ENCODE data around the gene ARFGEF3.

The ARFGEF3 gene

DNA sequence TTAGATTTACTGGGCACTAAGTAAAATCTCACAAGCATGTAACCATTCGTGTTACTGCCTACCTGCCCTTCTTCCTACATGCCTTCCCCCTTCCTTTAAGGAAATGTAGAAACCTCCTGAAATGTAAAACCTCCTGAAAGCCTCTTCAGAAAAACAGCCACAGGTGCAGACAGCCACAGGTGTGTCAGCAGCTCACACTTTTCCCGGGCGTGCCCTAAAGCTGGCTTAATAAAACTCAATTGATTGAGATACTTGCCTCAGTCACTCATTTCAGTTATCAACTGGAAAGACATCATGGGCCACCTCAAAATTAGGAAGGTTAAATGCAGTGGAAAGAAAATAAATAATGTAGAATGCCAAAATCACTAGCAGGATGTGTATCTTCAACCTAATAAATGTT, 79.6 kb downstream of the ARFGEF3 start:
- DNase-seq (ENCODE audit: low spot score) (no peak), FAIRE-seq (no peak)

DNA sequence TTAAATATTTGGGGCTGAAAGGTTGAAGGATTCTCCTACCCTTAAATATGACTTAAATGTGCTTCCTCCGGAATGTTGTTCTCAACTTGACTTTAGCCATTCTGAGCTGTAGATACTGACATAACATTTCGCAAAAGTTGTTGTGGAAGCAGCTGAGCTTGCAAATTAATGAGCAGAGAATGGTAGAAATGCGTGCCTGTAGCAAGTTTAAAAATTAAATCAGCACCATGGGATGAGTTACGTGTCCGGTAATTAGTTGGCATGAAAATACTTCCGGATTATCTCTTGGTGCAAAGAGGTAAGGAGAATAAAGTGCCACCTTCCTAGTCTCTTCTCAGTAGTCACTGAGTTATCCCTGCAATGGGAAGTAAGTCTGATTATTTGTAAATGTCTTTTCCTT, 80.2 kb downstream of the ARFGEF3 start:
- FAIRE-seq = no peak

DNA sequence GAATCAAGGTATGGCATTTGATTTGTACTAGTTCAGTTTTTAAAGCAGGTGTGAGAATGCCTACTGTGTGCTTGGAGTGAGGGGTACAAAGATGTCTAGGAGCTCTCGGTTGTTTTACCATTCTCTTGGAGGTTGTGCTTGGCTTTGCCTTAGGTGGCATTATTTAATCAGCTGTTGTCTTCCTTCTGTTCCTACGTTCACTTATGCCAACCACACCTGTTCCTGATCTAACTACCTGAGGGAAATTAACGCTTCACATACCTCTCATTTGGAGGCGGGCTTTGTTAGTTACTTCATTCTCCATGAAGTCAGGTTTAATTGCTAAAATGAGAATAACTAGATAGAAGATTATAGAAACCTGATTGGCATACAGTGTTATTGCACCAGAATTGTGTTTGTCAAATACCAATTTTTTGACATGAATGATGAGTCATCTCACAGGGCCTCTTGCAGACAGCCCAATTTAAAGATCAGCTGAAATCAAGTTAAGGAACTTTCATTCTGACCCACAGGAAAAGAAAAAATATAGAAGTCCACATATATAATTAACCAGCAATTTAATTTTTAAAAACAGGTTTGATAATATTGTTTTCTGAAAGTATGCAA, 81.4 kb downstream of the ARFGEF3 start:
- FAIRE-seq = no peak
- no peak for DNase-seq (ENCODE audit: low spot score)

More for the DNA sequence above, 80.2 kb downstream of the ARFGEF3 start:
- DNase-seq (ENCODE audit: low spot score) = no peak

DNA sequence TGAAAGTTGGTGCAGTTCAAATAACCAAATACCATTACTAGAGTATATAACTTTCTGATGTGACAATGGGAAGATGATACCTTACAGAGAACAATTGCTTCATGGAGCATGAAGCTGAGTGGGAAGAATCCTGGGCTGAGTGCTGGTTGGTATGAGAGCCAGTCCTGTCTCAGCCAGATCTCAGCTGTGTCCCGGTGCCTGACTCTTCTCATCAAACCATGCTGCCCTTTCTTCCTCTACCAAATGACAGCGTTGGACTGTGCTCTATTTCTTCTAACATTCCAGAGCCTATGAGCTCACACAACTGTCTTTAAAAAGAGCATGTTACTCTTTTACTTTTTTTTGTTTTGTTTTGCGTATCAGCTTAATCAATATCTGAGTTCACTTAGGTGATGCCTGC, 84.0 kb downstream of the ARFGEF3 start:
- FAIRE-seq (no peak), DNase-seq (ENCODE audit: low spot score) (no peak)

DNA sequence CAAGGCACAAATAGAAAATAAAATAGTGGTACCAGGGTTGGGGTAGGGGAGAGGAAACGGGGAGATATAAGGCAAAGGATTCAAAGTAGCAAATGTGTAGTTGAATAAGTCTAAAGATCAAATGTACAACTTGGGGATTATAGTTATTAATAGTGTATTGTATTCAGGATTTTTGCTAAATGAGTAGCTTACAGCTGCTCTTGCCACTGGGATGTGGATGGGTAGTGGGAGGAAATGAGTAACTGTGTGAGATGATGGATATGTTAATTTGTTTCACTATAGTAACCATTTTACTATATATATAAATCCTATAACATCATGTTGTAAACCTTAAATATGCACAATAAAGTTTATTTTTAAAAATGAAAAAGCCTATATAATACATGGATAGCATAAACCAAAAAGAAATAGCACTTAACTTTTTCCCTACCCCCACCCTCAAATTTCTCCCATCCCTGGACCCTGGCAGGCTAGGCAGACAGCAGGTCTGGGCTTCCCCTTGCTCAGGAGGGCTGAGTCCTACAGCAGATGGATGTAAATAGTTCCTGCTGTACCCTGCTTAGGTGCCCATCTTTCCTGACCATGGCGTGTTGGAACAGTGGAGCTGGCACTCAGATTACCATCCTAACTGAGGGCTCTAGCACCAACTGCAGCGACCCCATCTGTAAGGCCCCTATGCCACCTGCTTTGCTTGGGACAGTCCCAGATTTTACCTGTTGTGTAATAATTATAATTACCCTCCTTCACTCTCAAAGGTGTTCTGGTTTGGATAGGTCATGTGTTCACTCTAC, 85.1 kb downstream of the ARFGEF3 start:
- no peak for FAIRE-seq

DNA sequence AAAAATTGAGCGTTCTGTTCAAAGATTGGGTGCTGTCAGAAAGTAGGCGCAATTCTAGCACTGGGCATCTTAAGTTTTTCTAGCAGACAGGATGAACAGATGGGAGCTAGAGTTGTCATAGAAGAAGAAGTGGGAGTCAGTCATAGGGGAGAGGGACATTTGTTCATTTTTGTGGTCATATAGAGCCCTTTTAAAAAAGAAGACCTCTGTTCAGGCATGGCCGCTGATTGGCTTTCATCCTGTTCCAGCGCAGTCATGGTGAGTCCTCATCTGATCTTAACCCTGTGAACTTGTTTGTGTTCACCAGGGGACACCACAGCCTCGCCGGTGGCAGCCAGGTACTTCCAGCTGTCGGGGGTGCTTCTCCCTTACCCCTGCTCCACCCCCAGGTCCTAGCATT, 86.3 kb downstream of the ARFGEF3 start:
- DNase-seq (ENCODE audit: low spot score) (no peak), FAIRE-seq (no peak)

More for the DNA sequence above, 85.1 kb downstream of the ARFGEF3 start:
- DNase-seq (ENCODE audit: low spot score) = no peak

DNA sequence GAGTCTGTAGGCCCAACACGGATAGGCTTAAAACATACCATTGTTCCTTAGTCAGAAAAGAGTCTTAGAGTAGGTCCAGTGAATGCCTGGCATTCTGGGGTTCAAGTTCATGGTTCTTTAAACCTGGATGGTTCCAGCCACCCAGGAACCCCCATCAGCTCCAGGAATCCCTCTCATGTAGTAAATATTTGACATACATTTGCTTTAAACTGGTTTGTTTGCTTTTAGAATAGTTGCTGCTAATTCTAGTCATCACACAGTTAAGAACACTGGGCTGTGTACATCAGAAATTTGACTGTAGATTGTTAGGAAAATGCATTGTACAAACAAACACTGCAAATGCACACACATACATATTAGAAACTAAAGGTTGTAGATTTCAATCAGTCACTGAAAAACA, 87.1 kb downstream of the ARFGEF3 start:
- FAIRE-seq (no peak), DNase-seq (ENCODE audit: low spot score) (no peak)

DNA sequence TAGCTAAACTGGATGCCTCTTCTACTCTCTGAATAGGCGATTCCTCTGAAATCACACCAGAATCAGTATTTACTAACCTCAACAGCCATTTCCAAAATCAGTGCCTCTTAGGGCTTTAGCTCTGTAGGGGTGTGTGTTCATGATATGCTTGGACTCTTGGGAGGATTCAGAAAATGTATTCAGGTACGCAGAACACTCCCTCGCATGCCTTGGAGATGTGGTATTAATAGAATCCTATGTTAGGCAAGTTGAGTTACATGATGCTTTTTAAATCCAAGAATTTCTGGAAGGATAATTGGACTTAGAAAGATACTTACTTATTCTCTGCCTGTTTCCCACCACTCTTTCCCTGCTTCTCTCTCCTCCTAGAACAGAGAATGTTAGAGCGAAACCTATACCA, 88.3 kb downstream of the ARFGEF3 start:
- no peak for DNase-seq (ENCODE audit: low spot score)
- no peak for FAIRE-seq

DNA sequence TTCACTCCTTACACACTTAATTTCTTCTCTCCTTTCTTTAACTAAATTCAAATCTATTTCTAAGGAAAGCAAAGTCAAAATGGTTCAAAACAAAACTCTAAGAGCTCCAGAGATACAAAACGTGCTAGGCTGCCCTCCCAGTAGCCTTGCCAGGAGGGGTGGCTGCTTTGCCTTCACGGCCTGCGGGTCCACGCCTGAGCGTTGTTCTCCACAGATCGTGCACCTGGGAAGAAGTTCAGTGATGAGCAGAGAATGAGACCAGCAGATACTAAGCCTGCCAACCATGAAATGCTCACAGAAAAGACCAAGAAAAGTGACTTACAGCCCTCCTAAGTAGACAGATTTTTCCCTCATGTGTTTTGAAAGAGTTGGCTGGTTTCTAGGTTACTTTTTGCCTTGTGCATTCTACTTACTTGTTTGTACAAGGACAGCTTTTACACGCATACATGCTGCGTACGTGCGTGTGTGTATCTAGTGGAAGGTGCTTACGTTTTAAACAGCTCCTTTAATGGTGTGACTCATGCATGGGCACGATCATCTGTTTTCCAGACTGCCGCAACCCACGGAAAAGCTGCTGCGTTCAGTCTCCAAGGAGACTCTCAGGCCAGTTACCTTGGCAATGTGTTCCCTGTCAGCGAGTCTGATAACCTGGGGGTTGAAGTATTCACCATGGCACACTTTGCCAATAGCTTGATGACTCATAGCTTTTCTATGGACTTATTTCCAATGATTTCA, 88.9 kb downstream of the ARFGEF3 start:
- peak; percentile 75 for DNase-seq (ENCODE audit: low spot score)

DNA sequence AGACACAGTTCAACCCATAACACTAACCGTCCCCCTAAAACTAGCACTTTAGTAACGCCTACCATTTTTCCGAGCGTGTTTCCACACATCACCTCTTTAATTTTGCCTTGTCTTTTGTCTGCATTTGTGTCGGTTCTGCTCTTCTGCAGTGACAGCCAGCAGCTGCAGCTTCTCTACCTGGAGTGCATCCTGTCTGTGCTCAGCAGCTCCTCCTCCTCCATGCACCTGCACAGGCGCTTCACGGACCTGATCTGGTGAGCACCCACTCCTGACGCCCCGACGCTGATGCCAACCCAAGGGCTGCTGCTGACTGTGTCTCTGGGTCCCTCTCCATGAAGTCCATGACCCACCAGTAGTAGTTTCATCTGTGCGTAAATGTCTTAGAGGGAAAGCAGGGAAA, 92.0 kb downstream of the ARFGEF3 start:
- FAIRE-seq (no peak), DNase-seq (ENCODE audit: low spot score) (no peak)

More for the DNA sequence above, 88.9 kb downstream of the ARFGEF3 start:
- no peak for FAIRE-seq

DNA sequence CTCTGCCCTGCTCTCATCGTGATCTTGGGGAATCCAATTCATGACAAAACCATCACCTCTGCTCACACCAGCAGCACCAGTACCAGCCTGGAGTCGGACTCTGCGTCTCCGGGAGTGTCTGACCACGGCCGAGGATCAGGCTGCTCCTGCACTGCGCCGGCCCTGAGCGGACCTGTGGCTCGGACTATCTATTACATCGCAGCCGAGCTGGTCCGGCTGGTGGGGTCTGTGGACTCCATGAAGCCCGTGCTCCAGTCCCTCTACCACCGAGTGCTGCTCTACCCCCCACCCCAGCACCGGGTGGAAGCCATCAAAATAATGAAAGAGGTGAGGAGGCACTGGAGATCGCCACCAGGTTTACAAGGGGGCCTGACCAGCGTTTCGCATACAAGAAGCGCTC, 93.7 kb downstream of the ARFGEF3 start:
- FAIRE-seq = no peak
- DNase-seq (ENCODE audit: low spot score) = no peak

DNA sequence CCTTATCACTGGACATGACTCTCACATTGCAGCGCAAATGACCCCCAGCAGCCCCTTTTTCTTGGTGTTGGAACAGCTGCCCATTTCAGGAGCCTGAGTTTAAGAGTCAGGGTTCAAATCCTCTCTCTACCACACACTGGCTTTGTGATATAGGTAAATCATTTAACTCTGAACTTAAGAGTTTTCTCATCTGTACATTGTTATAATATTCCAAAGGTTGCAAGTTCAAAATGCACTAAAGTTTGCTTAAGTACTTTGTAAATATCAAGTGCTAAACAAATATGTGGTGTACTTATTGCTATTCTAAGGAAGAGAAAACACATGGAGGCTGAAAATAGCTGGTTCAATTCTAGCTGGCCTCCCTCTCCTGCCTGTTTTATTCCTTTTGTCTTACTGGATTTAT, 95.9 kb downstream of the ARFGEF3 start:
- FAIRE-seq = no peak
- no peak for DNase-seq (ENCODE audit: low spot score)

DNA sequence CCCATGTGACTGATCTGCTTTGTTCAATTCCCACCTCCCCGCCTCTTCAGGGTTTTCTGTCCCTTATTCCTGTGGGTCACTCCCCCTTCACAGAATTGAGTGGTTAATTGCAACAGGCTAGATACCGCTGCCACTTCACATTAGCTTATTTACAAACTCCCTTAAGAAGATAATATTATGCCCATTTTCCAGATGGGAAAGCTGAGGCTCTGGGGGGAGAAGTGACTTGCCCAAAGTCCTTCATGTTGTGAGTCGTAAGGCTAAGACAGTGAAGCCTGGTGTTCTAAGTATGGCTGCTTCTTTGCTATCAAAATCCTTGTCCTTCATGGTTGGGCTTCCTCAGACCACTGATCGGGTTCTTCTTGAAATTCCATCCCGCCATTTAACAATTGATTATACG, 96.5 kb downstream of the ARFGEF3 start:
- no peak for DNase-seq (ENCODE audit: low spot score)
- no peak for FAIRE-seq

DNA sequence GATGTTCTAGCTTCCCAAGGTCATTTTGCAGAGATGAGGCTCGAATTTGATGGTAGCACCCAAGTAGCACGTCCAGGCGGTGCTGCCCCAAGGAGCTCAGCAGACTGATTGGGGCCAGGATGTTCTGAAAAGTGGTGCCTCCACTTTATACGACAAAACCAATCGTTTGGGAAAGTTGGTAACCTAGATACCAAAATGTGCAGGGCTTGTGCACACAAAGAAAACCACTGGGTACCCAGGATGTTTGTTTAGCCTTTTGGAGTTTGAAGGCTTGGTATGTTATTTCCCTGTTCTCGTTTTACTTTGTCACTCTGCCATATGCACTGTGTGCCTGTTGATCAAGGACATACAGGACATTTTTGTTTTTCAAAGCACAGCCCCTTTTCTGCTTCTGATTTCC, 97.3 kb downstream of the ARFGEF3 start:
- no peak for FAIRE-seq

DNA sequence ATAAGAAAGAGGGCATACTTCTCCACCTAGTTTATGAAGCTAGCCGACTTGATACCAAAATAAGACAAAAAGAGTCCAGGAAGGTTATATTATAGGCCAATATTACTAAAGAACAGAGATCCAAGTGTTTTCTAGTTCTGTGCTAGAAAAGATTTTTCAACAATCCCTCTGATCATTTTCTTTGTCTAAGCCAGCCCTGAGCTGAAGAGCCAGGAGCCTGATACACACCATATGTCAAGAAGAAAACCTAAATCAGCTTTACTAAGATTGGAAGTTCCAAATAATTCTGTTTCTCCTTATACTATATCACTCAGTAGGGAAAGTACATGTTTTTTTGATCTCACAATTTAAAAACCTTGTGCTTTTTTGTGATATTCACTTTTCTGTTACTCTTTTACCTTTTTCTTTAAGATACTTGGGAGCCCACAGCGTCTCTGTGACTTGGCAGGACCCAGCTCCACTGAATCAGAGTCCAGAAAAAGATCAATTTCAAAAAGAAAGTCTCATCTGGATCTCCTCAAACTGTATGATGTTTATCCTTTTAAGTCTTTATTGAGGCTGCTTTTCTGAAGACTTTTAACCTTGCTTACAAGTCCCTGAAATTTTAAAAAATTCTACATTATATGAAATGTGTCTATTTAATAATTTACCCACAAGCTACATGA, 99.5 kb downstream of the ARFGEF3 start:
- FAIRE-seq (no peak), DNase-seq (ENCODE audit: low spot score) (no peak)

More for the DNA sequence above, 97.3 kb downstream of the ARFGEF3 start:
- no peak for DNase-seq (ENCODE audit: low spot score)

DNA sequence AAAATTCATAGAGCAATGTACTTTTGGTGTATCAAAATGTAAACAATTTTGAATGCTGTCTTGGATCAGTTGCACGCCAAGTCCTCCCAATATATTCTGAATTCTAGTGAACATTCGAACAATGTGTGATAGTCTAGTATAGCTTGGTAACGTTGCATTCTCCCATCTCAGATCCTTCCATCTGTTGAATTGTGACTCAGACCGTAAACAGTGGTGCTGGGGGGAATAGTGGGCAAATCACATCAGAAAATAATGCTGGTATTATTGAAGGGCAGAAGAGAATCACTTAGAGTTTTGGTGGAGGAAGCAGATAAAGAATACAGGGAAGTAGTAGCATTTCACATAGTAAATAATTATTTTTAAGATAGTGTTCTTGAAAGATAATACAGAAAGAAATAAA, 102.2 kb downstream of the ARFGEF3 start:
- no peak for FAIRE-seq
- DNase-seq (ENCODE audit: low spot score) = no peak

DNA sequence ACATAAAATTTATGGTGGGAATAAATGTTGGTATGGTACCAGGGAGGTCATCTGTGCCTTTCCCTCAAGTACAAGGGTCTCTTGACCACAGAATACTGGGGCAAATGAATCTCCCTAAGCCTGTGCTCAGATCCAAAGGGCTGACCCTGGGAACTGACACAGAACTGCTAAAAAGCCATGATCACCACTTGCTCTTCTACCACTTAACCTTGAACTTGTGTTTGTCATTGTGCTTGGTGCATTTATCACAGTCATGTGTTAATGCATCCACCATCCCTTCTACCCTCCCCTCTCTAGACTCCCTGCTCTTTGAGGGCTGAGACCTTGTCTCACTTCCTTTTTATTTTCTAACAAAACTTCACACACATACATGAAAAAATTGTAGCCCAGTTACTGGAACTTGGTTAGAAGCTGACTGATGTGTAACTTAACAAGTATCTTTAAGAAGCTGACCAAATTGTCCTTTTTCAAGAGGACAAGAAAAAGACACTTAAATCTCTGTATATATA, 102.7 kb downstream of the ARFGEF3 start:
- DNase-seq (ENCODE audit: low spot score) (no peak), FAIRE-seq (no peak)

DNA sequence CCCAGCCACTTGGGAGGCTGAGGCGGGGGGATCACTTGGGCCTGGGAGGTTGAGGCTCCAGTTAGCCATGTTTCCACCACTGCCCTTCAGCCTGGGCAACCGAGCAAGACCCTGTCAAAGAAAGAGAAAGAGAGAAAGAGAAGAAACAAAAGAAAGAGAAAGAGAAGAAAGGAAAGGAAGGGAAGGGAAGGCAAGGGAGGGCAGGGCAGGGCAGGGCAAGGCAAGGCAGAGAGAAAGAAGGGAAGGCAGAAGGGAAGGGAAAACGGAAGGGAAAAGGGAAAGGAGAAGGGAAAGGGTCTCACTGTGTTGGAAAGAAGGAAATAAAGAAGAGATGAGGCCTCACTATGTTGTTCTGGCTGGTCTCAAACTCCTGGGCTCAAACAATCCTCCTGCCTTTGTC, 104.4 kb downstream of the ARFGEF3 start:
- FAIRE-seq (no peak), DNase-seq (ENCODE audit: low spot score) (no peak)

DNA sequence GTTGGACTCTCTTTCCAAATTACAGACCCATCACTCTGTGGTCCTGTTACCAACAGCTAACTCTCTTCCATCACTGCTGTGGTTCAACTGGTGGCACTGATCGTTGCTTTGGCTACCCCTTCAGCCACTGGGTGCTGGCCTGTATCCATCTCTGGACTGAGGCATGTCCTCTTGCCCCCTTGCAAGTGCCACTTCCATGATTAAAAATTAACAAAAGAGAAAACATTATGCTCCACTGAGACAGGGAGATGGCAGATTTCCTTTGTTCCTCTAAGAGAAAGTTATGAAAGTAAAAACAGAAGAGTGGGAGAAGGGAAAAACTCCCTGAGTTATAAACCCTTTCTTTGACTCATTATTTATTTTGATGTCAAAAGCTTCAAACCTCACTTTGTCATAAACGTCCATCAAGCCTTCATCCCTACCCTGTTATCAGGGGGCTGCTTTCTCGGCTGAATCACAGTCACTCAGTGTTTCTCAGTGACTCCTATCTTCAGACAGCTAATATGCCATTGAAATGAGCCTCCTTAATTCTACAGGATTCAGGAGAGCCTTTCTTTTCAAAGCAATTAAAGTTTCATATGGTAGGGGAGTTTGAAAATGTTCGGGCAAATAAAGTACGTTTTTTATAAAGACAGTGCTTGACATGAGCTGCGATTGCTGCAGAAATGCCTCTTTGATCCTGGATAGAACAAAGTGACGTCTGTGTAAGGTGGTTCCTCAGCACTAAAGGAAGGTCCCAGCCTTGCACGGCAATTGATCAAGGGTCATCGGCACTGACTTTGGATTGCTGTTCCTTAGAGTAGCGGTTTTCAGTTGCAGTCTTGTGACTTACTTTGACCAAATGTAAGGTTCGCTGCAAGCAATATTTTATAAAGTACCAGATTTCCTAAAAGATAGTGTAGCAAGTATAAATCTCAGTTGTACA, 106.5 kb downstream of the ARFGEF3 start:
- FAIRE-seq = no peak
- DNase-seq (ENCODE audit: low spot score) = no peak

DNA sequence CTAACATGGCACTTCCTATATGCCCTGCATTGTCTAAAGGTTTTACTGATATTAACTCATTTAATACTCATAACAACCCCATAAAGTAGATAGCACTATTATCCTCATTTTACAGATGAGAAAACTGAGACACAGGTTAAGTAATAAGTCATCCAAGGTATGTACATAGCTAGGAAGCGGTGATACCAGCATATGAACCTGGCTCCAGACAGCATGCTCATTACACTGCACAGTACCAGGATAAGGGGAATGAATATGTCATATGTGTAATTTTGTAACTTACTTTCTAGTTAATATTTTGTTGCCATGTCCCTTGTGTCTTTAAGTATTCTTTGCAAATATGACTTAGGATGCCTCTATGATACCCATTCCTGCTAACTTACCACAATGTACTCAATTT, 109.7 kb downstream of the ARFGEF3 start:
- FAIRE-seq (no peak), DNase-seq (ENCODE audit: low spot score) (no peak)

Measured in RCC 7860 (cell line).